HepG2 (cell line): Measurements from ENCODE around the gene ESPNL. TPM values are rescaled to one million over a fixed set of nuclear protein-coding genes. Genes with fewer than 3 reads are reported as not detected.

Source experiments
- JUNB ChIP-seq: sonication (generic); formaldehyde crosslinking; IDR thresholded peaks from 2 replicates; pipeline ENCODE4 v1.8.0; 2022; ENCODE audit warnings: missing genetic modification reagents, mild to moderate bottlenecking, borderline replicate concordance
- KDM2A ChIP-seq: sonication (generic); formaldehyde crosslinking; IDR thresholded peaks from 2 replicates; pipeline ENCODE4 v1.4.0; 2020; ENCODE audit warnings: low read depth, missing genetic modification reagents, borderline replicate concordance
- KDM5B ChIP-seq: sonication (generic); formaldehyde crosslinking; IDR thresholded peaks from 2 replicates; pipeline ENCODE4 v1.4.0; 2020; ENCODE audit warnings: missing genetic modification reagents, mild to moderate bottlenecking, borderline replicate concordance
- MED13 ChIP-seq: sonication (generic); formaldehyde crosslinking; IDR thresholded peaks from 2 replicates; pipeline ENCODE4 v1.5.0; 2020; ENCODE audit warnings: missing genetic modification reagents
- NONO ChIP-seq, 2 experiments: fragments of 450-650 bp in 1 of 2; sonication (generic) in 1 of 2; formaldehyde crosslinking in 1 of 2; IDR thresholded peaks in 1 of 2; conservative IDR thresholded peaks in 1 of 2; 2 replicates each; pipeline versions ENCODE4 v1.6.1 to v1.8.0; 2017 to 2022; ENCODE audit warnings: mild to moderate bottlenecking in 1 of 2, missing genetic modification reagents in 1 of 2, moderate library complexity in 1 of 2
- NR2F6 ChIP-seq, 2 experiments: IDR thresholded peaks; 2 replicates each; pipeline ENCODE4 v1.6.1; 2016; ENCODE audit warnings: antibody characterized with exemption in 1 of 2, mild to moderate bottlenecking in 1 of 2
- POLR2A ChIP-seq, 2 experiments: IDR thresholded peaks; 2 replicates each; pipeline ENCODE4 v1.6.1; 2011; ENCODE audit warnings: low read depth in 2 of 2, low read length in 2 of 2, mild to moderate bottlenecking in 1 of 2, moderate library complexity in 1 of 2; ENCODE audit not compliant: insufficient read depth in 1 of 2
- PRMT3 ChIP-seq: sonication (generic); formaldehyde crosslinking; IDR thresholded peaks from 2 replicates; pipeline ENCODE4 v1.8.1; 2022; ENCODE audit warnings: low read depth, mild to moderate bottlenecking, moderate library complexity, missing genetic modification reagents, borderline replicate concordance
- SMAD1 ChIP-seq: sonication (generic); formaldehyde crosslinking; IDR thresholded peaks from 2 replicates; pipeline ENCODE4 v1.4.0; 2020; ENCODE audit warnings: missing genetic modification reagents, low read depth, mild to moderate bottlenecking, borderline replicate concordance
- STAG1 ChIP-seq: sonication (generic); formaldehyde crosslinking; IDR thresholded peaks from 2 replicates; pipeline ENCODE4 v1.4.0; 2020; ENCODE audit warnings: missing genetic modification reagents
- TBX2 ChIP-seq: sonication (generic); formaldehyde crosslinking; IDR thresholded peaks from 2 replicates; pipeline ENCODE4 v1.5.0; 2020; ENCODE audit warnings: missing genetic modification reagents, mild to moderate bottlenecking, borderline replicate concordance
- ZC3H13 ChIP-seq: sonication (generic); formaldehyde crosslinking; IDR thresholded peaks from 2 replicates; pipeline ENCODE4 v1.8.1; 2023; ENCODE audit warnings: mild to moderate bottlenecking, missing genetic modification reagents, moderate library complexity
- ZNF383 ChIP-seq: sonication (generic); formaldehyde crosslinking; IDR thresholded peaks from 2 replicates; pipeline ENCODE4 v1.4.0; 2020; ENCODE audit warnings: missing genetic modification reagents, mild to moderate bottlenecking, borderline replicate concordance
- ZNF431 ChIP-seq: sonication (generic); formaldehyde crosslinking; IDR thresholded peaks from 2 replicates; pipeline ENCODE4 v1.9.0; 2022; ENCODE audit warnings: missing genetic modification reagents, low read depth, mild to moderate bottlenecking, borderline replicate concordance
- ZNF737 ChIP-seq: sonication (generic); formaldehyde crosslinking; IDR thresholded peaks from 2 replicates; pipeline ENCODE4 v1.5.0; 2020; ENCODE audit warnings: missing genetic modification reagents, mild to moderate bottlenecking, borderline replicate concordance
- ZNF761 ChIP-seq: sonication (generic); formaldehyde crosslinking; conservative IDR thresholded peaks from 2 replicates; pipeline ENCODE4 v1.4.0; 2020; ENCODE audit warnings: mild to moderate bottlenecking, missing genetic modification reagents
- ZNF777 ChIP-seq: sonication (generic); formaldehyde crosslinking; IDR thresholded peaks from 2 replicates; pipeline ENCODE4 v1.4.0; 2020; ENCODE audit warnings: missing genetic modification reagents
- ZNF788 ChIP-seq: sonication (generic); formaldehyde crosslinking; IDR thresholded peaks from 2 replicates; pipeline ENCODE4 v1.5.0; 2020; ENCODE audit warnings: mild to moderate bottlenecking, missing genetic modification reagents, borderline replicate concordance
- ZNF839 ChIP-seq: sonication (generic); formaldehyde crosslinking; IDR thresholded peaks from 2 replicates; pipeline ENCODE4 v1.4.0; 2020; ENCODE audit warnings: missing genetic modification reagents, mild to moderate bottlenecking, borderline replicate concordance
- ZNF879 ChIP-seq: sonication (generic); formaldehyde crosslinking; IDR thresholded peaks from 2 replicates; pipeline ENCODE4 v1.8.1; 2023; ENCODE audit warnings: missing genetic modification reagents
- polyA plus RNA-seq, 8 experiments: library from polyadenylated mRNA; depleted of rRNA in 3 of 8; stranded (reverse) in 7 of 8; unstranded in 1 of 8; fragments of >200 nt; fragmentation: Illumina TruSeq in 4 of 8; extraction: Trizol in 4 of 8; gene quantifications; 2 replicates each; pipeline versions ENCODE4 v1.2.1 to v1.2.3, GENCODE V29; 2011 to 2016; ENCODE audit warnings: low read depth in 4 of 8, missing spikeins in 1 of 8, mixed read lengths in 1 of 8; ENCODE audit not compliant: insufficient read depth in 1 of 8
- total RNA-seq, 5 experiments: library from RNA; depleted of rRNA; stranded (reverse); fragments of >200 nt; fragmentation: Illumina TruSeq; extraction: Trizol; gene quantifications; 2 replicates each; pipeline ENCODE4 v1.2.3, GENCODE V29; 2016; ENCODE audit warnings: low read depth in 1 of 5
- TF ChIP-seq, protein P1 (sequence below): sonication (generic); formaldehyde crosslinking; conservative IDR thresholded peaks from 2 replicates; pipeline ENCODE4 v1.5.0; 2020; ENCODE audit warnings: missing genetic modification reagents
- TF ChIP-seq, protein P2 (sequence below): IDR thresholded peaks from 2 replicates; pipeline ENCODE4 v1.6.1; 2018; ENCODE audit warnings: missing genetic modification reagents, mild to moderate bottlenecking, missing compliant biosample characterization
- TF ChIP-seq, protein P3 (sequence below): sonication (generic); formaldehyde crosslinking; IDR thresholded peaks from 2 replicates; pipeline ENCODE4 v1.9.0; 2021; ENCODE audit warnings: missing genetic modification reagents, mild to moderate bottlenecking, borderline replicate concordance
- TF ChIP-seq, protein P4 (sequence below): sonication (generic); formaldehyde crosslinking; IDR thresholded peaks from 2 replicates; pipeline ENCODE4 v1.5.0; 2020; ENCODE audit warnings: missing genetic modification reagents, mild to moderate bottlenecking, borderline replicate concordance
- TF ChIP-seq, protein P5 (sequence below): sonication (generic); formaldehyde crosslinking; IDR thresholded peaks from 2 replicates; pipeline ENCODE4 v1.8.1; 2023; ENCODE audit warnings: missing genetic modification reagents, mild to moderate bottlenecking, borderline replicate concordance

ESPNL gene
- total and polyA plus RNA-seq, 2 of the 13 experiments (the other 11 are each of a cell fraction or from before 2014, with no cell fraction given): 0.45 to 0.80 TPM

DNA sequence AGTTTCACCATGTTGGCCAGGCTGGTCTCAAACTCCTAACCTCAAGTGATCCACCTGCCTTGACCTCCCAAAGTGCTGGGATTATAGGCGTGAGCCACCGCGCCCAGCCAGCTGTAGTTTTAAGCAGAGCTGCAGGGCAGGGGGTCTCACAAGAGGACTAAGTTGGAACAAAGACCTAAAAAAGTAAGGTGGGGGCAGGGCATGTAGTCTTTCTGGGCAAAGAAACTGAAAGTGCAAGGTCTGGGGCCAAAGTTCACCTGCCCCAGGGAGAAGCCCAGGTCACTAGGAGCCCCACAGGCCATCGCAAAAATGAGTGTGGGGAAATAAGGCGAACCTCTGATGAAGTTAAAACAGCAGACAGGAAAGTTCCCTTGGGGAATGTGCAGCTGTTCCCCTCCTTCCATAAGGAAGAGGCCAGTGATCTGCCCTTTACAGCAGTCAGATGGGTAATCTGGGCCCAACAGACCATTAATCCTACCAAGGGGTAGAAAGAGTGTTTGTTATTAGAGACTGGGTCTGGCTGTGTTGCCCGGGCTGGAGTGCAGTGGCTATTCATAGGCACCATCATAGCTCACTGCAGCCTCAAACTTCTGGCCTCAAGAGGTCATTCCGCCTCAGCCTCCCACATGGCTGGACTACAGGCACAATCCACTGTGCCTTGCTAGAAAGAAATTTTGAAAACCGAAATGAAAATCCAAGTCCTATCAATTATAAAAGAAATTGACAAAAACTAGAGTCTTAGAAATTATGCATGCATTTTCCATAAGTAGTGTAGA, 36.5 kb upstream of the ESPNL start (continued):
- TF ChIP-seq ZNF839 (no peak), ZNF879 (CRISPR knock-in tag) (no peak), JUNB (CRISPR knock-in tag) (no peak), ZNF431 (CRISPR knock-in tag) (no peak), ZNF777 (CRISPR knock-in tag) (no peak), NONO (IDR thresholded peaks at IDR 0.05) (no peak), NONO (CRISPR knock-in tag; conservative IDR thresholded peaks at IDR 0.05) (peak; percentile 37; the same call in 1 of the 2 replicates), ZC3H13 (0 out of 2 replicates have a peak, but pooled peaks have one; percentile 36), TBX2 (CRISPR knock-in tag) (peak; percentile 53; the same call in 1 of the 2 replicates), ZNF383 (no peak), NR2F6 (IDR thresholded peaks at IDR 0.05) (peak; percentile 78), NR2F6 (CRISPR knock-in tag; IDR thresholded peaks at IDR 0.05) (peak; percentile 49; the same call in 1 of the 2 replicates), ZNF737 (CRISPR knock-in tag) (no peak), SMAD1 (CRISPR knock-in tag) (no peak), MED13 (CRISPR knock-in tag) (no peak), KDM2A (no peak), ZNF788 (CRISPR knock-in tag) (peak; percentile 61; the same call in 1 of the 2 replicates), PRMT3 (CRISPR knock-in tag) (no peak), KDM5B (CRISPR knock-in tag) (no peak), ZNF761 (CRISPR knock-in tag) (no peak), STAG1 (CRISPR knock-in tag) (no peak), POLR2A (IDR thresholded peaks at IDR 0.05; ENCODE audit: insufficient read depth in 1 of 2, low read depth in 2 of 2, low read length in 2 of 2) (no peak)
- TF ChIP-seq, protein P1, sequence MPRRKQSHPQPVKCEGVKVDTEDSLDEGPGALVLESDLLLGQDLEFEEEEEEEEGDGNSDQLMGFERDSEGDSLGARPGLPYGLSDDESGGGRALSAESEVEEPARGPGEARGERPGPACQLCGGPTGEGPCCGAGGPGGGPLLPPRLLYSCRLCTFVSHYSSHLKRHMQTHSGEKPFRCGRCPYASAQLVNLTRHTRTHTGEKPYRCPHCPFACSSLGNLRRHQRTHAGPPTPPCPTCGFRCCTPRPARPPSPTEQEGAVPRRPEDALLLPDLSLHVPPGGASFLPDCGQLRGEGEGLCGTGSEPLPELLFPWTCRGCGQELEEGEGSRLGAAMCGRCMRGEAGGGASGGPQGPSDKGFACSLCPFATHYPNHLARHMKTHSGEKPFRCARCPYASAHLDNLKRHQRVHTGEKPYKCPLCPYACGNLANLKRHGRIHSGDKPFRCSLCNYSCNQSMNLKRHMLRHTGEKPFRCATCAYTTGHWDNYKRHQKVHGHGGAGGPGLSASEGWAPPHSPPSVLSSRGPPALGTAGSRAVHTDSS (CRISPR knock-in tag): no peak
- TF ChIP-seq, protein P2, sequence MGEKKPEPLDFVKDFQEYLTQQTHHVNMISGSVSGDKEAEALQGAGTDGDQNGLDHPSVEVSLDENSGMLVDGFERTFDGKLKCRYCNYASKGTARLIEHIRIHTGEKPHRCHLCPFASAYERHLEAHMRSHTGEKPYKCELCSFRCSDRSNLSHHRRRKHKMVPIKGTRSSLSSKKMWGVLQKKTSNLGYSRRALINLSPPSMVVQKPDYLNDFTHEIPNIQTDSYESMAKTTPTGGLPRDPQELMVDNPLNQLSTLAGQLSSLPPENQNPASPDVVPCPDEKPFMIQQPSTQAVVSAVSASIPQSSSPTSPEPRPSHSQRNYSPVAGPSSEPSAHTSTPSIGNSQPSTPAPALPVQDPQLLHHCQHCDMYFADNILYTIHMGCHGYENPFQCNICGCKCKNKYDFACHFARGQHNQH (CRISPR knock-in tag): no peak
- TF ChIP-seq, protein P3, sequence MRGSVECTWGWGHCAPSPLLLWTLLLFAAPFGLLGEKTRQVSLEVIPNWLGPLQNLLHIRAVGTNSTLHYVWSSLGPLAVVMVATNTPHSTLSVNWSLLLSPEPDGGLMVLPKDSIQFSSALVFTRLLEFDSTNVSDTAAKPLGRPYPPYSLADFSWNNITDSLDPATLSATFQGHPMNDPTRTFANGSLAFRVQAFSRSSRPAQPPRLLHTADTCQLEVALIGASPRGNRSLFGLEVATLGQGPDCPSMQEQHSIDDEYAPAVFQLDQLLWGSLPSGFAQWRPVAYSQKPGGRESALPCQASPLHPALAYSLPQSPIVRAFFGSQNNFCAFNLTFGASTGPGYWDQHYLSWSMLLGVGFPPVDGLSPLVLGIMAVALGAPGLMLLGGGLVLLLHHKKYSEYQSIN (CRISPR knock-in tag): no peak
- TF ChIP-seq, protein P4, sequence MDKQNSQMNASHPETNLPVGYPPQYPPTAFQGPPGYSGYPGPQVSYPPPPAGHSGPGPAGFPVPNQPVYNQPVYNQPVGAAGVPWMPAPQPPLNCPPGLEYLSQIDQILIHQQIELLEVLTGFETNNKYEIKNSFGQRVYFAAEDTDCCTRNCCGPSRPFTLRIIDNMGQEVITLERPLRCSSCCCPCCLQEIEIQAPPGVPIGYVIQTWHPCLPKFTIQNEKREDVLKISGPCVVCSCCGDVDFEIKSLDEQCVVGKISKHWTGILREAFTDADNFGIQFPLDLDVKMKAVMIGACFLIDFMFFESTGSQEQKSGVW (CRISPR knock-in tag): no peak
- TF ChIP-seq, protein P5, sequence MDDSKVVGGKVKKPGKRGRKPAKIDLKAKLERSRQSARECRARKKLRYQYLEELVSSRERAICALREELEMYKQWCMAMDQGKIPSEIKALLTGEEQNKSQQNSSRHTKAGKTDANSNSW: no peak
